ENCODE measurements around the gene NFKB2.

The NFKB2 gene

DNA sequence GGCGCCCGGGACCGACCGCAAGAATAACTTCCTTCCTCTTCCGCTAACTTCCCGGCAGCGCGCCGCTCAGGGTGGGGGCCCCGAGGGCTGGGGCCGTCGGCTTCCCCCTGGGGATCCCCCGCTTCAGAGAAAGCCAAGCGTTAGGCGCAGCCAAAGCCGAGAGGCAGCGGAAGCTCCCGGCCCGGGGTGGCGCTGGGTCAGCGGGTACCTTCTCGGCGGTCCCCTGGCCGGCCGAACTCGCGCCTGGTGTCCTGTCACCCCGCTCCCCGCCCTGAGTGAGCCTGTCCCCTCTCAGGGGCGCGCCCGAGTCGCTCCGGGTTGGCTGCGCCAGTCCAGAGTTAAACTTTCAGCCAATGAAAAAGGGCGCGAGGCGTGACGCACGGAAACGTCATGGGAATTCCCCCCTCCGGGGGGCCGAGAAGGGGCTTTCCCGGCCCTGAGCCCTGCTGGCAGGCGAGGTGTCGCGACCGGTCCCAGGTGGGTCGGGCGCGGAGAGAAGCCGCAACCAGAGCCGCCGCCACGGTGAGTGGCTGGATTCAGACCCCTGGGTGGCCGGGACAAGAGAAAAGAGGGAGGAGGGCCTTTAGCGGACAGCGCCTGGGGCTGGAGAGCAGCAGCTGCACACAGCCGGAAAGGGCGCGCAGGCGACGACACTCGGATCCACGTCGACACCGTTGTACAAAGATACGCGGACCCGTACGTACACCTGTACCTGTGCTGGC lies 1.3 kb upstream of the NFKB2 start:
- DNase-seq (ENCODE audit: extremely low read depth, low read depth), result peak; percentile 63
- H3K4me3 ChIP-seq (replicated peaks; ENCODE audit: low read depth, low read length), result peak overlapping the region; percentile 58

DNA sequence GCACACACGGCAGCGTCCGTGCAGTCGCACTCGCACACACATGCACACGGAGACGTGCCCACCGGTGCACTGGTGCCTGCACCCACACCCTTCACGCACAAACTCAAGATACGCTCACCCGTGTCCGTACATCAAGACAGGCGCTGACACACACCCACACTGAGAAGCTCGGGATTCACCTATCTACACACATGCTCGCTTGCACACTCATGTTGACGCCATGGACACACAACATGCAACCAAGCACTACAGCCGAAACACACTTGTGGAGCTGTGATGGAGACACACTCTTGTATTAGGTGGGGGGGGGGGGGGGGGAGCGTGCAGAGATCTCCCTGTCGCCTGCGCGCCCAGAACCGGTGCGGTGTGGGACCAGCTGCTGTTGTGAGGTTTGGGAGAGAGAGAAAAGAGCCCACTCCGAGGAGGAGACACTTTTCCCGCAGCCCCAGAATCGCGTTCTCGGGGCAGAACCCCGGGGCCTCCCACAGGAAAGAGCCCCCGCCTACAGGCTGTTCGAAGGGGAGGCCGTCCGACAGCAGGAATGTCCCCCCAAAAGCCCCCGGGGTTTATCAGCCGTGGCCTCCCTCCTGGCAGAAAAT lies 605 bp upstream of the NFKB2 start:
- DNase-seq (ENCODE audit: extremely low read depth, low read depth), result no peak
- TF ChIP-seq, protein P1, sequence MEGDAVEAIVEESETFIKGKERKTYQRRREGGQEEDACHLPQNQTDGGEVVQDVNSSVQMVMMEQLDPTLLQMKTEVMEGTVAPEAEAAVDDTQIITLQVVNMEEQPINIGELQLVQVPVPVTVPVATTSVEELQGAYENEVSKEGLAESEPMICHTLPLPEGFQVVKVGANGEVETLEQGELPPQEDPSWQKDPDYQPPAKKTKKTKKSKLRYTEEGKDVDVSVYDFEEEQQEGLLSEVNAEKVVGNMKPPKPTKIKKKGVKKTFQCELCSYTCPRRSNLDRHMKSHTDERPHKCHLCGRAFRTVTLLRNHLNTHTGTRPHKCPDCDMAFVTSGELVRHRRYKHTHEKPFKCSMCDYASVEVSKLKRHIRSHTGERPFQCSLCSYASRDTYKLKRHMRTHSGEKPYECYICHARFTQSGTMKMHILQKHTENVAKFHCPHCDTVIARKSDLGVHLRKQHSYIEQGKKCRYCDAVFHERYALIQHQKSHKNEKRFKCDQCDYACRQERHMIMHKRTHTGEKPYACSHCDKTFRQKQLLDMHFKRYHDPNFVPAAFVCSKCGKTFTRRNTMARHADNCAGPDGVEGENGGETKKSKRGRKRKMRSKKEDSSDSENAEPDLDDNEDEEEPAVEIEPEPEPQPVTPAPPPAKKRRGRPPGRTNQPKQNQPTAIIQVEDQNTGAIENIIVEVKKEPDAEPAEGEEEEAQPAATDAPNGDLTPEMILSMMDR (IDR thresholded peaks at IDR 0.05; ENCODE audit: low read depth, low read length, missing control alignments), result no peak
- peak overlapping the region; percentile 58 for H3K4me3 ChIP-seq (replicated peaks; ENCODE audit: low read depth, low read length)

More for the DNA sequence above, 1.3 kb upstream of the NFKB2 start:
- TF ChIP-seq, protein P1 (IDR thresholded peaks at IDR 0.05; ENCODE audit: low read depth, low read length, missing control alignments), result no peak

DNA sequence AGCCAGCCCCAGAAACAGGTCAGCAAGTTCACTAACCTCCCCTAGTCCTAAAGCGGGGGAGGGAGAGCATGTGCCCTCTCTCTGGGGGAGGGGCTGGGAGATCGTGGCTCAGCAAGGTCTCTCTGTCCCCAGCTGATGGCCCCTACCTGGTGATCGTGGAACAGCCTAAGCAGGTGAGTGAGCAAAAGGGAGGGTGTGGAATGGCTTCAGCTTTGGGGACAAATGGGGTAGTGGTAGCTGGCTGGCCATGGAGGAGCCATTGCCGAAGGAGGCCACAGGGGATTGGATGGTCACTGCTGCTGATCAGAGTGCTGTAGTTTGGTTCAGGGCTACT lies 779 bp downstream of the NFKB2 start:
- H3K4me3 ChIP-seq (replicated peaks; ENCODE audit: low read depth, low read length), result peak overlapping the region; percentile 58
- no peak for DNase-seq (ENCODE audit: extremely low read depth, low read depth)
- TF ChIP-seq, protein P1 (IDR thresholded peaks at IDR 0.05; ENCODE audit: low read depth, low read length, missing control alignments), result no peak

DNA sequence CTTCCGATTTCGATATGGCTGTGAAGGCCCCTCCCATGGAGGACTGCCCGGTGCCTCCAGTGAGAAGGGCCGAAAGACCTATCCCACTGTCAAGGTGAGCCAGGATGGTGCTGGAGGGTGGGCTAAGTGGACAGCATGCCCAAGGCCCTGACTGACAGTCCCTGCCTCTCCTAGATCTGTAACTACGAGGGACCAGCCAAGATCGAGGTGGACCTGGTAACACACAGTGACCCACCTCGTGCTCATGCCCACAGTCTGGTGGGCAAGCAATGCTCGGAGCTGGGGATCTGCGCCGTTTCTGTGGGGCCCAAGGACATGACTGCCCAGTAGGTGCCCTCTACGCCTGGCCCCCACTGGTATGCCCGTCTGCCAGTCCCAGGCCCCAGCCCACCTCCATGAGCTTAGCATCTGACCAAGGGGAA lies 1.2 kb downstream of the NFKB2 start:
- H3K4me3 ChIP-seq (replicated peaks; ENCODE audit: low read depth, low read length), result peak overlapping the region; percentile 58
- TF ChIP-seq, protein P1 (IDR thresholded peaks at IDR 0.05; ENCODE audit: low read depth, low read length, missing control alignments), result no peak

DNA sequence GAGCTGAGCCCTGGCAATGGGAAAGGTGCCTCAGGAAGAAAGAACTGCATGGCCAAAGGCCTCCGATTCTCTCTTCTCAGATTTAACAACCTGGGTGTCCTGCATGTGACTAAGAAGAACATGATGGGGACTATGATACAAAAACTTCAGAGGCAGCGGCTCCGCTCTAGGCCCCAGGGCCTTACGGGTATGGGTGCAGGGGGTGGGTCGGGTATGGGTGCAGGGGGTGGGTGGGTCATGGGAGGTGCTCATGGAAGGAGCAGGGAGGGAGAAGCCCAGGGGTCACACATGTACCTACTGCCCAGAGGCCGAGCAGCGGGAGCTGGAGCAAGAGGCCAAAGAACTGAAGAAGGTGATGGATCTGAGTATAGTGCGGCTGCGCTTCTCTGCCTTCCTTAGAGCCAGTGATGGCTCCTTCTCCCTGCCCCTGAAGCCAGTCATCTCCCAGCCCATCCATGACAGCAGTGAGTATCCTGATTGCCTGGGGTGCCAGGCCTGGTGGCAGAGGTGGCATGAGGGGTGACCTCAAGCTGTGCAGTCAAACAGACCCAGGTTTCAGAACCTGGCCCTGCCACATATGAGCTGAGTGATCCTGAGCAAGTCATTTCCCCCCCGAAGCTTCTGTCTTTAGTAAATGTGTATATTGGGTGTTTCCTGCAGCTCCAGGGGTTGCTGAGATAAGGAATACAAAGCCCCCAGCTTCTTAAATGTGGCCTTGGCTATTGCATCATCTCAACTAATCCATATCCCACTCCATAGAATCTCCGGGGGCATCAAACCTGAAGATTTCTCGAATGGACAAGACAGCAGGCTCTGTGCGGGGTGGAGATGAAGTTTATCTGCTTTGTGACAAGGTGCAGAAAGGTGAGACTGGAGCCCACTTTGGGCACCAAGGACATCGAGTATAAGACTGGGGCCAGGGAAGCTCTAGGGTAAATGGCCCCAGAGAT lies 2.0 kb downstream of the NFKB2 start:
- TF ChIP-seq, protein P1 (IDR thresholded peaks at IDR 0.05; ENCODE audit: low read depth, low read length, missing control alignments), result no peak
- DNase-seq (ENCODE audit: extremely low read depth, low read depth), result no peak
- no peak overlapping the region for H3K4me3 ChIP-seq (replicated peaks; ENCODE audit: low read depth, low read length)

More for the DNA sequence above, 1.2 kb downstream of the NFKB2 start:
- no peak for DNase-seq (ENCODE audit: extremely low read depth, low read depth)

DNA sequence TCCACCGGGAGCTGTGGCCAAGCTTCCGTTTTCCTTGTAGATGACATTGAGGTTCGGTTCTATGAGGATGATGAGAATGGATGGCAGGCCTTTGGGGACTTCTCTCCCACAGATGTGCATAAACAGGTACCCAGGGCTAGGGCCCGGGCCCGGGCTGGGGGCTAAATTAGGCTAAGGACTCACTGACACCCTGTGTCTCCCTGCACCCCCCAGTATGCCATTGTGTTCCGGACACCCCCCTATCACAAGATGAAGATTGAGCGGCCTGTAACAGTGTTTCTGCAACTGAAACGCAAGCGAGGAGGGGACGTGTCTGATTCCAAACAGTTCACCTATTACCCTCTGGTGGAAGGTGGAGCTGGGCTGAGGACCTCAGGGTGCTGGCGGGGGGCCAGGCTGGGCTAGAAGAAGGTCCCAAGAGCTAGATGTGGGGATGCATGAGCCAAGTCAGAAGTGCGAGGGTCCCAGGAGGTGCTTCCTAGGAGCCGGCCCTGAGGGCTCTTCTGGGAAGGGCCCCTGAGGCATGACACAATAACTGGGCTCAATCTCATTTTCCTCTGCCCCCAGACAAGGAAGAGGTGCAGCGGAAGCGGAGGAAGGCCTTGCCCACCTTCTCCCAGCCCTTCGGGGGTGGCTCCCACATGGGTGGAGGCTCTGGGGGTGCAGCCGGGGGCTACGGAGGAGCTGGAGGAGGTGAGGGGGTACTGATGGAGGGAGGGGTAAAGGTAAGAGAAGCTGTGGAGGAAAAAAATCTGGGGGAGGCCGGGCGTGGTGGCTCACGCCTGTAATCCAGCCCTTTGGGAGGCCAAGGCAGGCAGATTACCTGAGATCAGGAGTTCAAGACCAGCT lies 2.9 kb downstream of the NFKB2 start:
- TF ChIP-seq, protein P1 (IDR thresholded peaks at IDR 0.05; ENCODE audit: low read depth, low read length, missing control alignments), result no peak
- no peak for DNase-seq (ENCODE audit: extremely low read depth, low read depth)
- no peak overlapping the region for H3K4me3 ChIP-seq (replicated peaks; ENCODE audit: low read depth, low read length)

Measured in HFF-Myc (cell line).